Stimulated activated CD4-positive, alpha-beta T cell treated with anti-CD3 and anti-CD28 coated beads, Interleukin-1b, Interleukin-23, amount 100 ng/mL, for 48 hours (primary cell): ENCODE data around the gene B3GAT1.

Source experiments
- DNase-seq: peaks from one replicate; pipeline ENCODE4 v3.0.0-alpha.2; 2020

B3GAT1 gene

DNA sequence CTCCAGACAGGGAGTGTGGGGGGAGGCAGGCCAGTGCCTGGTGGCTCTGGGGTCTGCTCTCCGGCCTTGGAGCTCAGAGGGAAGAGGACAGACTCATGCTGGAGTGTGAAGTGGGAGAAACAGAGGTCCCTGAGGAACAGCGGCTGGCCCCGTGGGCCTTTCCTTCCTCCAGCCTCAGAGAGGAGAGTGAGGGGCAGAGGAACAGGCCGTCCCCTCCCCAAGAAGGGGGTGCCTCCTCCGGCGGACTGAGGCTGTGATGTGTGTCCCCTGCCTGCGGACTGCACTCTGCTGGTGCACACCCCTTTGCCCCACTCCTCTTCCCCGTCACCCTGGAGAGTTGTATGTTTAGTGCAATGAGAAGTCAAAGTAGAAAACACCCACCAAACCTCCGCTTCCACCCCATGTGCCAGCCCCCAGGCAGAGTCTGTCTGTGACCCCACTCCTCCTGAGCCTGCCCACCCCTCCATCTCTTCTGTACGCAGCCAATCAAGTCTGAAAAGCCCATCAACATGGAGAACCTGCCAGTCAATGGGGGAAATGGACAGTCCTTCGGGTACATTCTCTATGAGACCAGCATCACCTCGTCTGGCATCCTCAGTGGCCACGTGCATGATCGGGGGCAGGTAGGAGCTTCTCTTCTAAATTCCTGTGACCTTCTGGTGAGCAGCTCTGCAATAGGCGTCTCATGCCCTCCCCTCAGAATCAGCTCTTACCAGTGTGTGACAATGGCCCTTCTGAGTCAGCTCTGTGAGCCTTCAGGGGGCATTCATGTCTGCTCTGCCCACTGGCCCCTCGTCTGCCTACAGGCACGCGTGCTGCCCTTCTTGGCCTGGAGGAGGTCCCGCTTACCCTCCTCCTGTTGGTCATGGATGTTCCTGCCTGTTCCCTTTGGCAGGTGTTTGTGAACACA, 41.3 kb downstream of the B3GAT1 start:
- DNase-seq, result no peak

DNA sequence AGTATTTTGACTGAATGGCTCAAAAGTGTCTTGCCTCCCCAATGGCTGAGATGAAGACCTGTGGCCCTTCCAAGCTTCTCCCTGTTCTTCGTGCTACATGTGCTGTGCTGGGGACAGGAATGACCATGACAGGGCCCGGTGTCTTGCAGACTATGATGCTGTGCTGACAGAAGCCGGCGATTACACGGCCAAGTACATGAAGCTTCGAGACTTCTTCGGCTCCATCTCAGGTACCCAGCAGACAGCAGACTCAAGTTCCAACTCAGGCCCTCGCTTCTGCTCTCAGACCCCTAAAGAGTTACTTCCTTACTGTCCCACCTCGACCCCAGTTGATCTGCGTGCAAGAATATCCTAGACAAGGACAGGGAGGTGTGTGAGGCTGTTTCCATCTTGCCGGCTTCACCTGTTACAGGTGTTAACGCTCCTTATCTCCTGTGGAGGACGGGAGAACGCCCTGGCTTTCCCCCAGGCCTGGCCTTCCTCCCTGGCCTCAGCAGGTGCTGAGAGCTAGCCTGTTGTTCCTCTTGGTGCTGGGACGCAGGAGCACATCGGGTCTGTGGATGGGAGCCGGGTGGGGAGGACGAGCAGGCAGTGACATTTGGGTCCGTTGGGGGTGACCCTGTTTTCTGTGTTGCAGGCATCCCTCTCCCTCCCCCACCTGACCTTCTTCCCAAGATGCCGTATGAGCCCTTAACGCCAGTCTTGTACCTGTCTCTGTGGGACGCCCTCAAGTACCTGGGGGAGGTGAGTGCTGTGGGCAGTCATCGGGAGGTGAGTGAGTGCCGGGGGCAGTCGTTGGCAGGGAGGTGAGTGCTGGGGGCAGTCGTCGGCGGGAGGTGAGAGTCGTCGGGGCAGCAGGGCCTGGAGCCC, 42.2 kb downstream of the B3GAT1 start:
- DNase-seq, result no peak

DNA sequence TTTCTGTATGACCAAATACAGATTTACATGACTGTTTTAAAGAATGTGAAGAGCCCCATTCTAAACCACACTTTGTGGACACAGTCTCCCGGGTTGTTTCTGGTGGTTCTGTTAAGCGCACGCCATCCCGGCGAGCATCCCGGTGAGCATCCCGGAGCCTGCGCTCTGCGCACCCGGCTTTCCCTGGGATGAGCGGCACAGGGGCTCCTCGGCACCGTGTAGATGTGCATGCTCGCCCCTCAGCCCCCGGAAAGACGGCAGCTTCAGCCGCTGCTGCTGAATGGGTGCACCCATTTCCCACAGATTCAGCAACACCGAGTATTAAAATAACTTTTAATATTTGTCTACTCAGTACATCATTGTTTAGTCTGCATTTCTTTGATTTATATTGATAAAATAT, 44.3 kb downstream of the B3GAT1 start:
- DNase-seq, result no peak

DNA sequence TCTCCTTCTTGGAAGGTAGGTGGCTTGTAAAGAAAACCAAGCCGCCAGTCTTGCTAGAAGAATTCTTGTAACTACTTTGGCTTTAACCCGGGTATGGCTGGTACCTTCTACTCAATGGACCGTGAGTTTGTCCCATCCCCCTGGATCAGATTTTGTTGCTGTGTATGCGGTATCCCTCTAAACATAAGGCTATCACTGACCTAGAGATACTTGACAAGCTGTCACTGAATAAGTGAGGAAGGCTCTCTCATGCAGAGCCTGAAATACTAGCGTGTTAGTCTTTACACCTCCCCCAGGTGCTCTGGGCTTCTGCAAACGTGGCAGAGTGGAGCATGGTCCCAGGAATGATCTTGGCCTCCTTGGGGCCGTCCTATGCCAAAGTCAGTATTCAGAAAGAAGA, 45.8 kb downstream of the B3GAT1 start:
- no peak for DNase-seq

DNA sequence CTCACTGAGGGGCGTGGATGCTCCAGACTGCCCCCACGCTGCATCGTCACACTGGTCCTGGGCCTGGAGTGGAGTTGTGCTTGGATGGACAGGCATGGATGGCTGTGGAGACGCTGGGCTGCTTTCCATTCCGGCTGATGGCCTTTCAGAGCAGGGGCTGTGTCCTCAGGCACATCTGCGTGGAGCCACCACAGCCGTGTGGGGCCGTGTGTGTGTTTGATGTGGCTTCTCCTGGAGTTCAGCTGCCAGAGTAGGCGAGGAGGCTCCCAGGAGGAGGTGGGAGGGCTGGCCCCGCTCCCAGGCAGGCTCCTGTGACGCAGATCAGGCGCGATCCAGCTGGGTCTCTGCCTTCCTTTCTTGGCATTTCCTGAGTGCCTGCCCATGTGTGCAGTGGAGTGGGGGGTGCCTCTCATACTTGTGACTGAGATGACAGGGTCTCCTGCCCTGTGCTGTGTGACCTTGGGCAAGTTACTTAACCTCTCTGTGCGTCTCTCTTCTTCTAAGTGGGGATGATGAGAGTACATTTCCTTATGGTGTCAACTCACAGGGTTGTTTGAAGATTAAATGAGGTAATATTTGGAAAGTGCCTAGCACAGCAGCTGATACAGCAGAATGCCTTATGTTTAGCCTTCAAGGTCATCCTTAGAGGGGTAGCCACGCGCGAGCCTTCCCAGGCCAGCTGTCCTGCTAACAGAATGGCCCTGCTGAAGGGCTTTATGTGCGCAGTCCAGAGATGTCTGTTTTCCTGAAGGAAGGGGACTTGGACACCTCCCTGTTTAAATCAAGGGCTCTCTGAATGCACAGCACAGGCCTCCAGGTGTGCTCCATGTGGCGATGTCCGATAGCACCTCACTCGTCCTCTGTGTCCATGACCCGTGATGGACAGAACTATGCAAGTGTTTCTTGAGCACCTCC, 46.8 kb downstream of the B3GAT1 start:
- DNase-seq, result no peak

DNA sequence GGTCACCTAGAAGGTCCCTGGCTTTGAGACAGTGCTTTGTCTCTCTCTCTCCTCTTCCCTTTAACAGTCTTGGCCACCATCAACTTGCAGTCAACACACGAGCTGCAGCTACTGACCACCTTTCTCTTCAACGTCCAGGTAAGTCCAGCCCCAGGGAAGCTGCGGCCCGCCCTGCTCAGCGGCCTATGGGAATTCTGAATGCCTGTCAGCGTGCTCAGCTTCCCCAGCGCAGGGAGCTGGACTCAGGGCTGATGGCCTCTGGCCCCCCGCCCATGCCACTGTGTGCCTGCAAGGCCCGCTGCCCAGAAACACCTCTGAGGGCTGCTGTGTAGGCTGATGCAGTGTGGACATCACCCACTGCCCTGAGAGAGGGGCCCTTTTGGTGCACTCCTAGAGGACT, 47.8 kb downstream of the B3GAT1 start:
- no peak for DNase-seq

DNA sequence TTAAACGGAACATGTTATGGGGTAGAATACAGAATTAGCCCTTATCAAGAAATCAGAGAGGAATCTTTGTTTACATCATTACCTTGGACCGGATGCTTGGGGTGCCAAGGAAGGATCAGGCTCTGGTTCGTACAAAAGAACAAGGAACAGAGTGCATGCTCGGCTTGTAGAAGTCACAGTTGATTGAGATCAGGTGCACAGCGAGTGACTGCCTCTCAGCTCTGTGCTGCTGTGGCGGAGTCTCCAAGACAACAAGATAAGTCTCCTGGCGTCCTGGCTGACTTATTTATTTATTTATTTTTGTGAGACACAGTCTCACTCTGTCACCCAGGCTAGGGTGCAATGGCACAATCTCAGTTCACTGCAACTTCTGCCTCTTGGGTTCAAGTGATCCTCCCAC, 48.5 kb downstream of the B3GAT1 start:
- no peak for DNase-seq

DNA sequence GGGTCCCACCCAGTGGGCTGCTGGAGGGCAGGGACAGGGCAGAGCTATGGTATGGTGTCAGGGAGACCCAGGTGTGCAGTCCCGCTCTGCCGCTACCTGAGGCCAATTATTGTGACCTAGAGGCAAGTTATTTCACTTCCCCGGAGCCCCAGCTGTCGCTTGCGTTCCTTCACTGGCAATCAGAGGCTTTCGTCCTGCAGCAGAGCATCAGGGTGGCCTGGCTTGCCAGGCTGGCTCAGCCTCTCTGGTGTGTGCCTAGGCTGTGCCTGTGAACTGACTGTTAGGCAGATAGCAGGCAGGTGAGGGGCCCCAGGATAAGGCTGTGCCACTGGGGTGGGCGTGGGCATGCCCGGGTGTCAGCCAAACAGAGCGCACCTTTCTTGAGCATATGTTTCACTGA, 48.9 kb downstream of the B3GAT1 start:
- DNase-seq, result no peak

DNA sequence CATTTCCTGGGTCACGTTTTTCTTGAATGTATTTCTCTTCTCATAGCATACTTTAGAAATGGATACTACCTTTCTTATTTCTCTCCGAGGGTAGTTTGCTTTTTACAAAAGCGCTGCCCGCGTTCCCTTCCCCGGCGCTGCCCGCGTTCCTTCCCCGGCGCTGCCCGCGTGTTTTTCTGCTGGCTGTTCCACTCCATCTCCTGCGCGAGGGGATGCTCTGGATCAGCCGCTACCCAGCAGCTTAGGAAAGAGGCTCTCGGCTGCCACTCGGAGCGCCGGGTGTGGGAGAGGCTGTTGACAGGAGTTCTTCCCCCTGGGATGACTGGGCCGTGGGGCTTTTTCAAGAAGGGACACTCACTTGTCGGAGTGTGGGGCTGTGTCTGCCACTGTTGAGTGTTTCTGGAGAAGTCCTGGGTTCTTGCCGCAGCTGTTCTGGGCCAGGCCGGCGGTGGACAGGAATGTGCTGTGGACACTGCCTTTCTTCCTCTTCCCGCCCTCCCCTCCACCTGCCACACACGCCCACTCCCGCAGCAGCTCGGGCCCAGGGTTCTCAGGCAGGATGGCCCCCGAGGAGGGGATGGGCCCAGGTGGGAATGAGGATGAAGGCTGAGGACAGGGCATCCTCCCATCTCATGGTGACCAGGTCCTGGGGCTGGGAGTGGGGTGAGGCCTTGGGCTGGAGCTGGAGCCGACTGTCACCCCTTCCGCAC, 49.7 kb downstream of the B3GAT1 start:
- DNase-seq, result no peak

DNA sequence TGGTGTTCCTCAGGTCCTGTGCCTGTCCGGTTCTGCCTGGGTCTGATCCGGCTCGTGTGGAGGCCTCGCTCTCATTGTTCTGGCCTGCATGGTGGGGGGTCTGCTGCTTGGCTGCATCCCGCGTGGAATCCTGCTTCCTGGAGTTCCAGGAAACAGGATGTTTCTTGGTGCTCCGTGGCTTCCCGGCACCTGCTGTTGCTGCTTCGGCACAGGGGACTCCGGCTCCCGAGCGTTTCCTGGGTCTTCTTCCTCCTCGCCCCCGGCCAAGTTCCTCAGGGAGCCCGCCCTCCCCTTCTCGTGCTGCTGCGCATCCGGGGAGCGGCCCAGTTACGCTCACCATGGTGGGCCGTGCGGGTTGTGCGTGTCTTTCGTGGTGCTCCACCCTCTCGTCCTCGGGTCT, 50.4 kb downstream of the B3GAT1 start:
- no peak for DNase-seq

DNA sequence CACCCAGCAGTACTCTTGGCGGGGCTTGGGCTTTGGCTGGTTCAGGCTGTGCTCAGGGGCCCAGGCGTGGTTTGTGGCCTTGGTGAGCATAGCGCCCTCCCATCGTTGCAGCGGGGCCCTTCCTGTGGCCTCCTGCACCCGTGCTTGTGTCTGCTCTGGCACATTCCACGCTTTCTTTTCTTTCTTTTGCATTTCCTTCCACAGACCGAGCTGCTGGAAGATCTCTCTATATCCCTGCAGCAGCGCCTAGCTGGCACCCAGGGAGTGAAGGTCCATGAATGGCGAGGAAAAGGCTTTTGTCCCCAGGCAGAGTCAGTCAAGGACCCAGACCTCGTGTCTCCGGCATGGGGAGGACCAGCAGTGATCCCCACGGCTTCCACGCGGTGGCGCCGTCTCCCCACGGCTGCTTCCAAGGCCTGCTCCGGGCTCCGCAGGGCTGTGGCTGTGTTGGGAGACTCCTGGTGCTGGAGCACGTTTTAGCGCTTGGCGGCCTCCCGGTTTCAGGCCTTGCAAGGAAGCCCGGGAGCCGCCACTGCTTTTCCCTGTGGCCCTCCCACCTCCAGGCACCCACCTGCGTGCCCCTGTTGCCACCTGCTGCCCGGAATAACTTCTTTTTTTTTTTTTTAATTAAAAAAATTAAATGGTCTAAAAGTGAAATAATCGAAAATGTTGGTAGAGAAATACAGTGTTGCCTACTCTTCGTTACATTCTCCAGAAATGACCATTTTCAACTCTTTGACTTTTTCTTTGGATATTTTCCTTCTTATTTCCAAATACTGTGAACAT, 51.8 kb downstream of the B3GAT1 start:
- DNase-seq, result peak; percentile 78

DNA sequence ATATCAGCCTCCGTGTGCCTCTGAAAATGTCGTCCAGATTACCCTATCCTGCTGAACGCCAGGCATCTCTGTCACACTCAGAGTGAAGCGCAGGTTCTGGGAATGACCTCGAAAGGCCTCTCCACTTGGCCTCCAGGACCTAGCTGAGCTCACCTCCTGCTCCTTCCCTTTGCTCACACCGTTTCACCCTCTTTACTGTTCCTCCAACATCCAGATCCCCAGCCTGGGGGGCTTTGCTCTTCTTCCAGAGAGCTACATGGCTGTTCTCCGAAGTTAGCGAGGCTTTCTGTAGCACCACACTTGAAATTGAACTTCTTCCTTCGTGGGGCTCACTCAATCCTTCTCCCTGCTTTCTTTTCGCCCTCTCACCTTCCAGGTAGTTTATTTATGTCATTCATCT, 52.4 kb downstream of the B3GAT1 start:
- DNase-seq, result no peak

DNA sequence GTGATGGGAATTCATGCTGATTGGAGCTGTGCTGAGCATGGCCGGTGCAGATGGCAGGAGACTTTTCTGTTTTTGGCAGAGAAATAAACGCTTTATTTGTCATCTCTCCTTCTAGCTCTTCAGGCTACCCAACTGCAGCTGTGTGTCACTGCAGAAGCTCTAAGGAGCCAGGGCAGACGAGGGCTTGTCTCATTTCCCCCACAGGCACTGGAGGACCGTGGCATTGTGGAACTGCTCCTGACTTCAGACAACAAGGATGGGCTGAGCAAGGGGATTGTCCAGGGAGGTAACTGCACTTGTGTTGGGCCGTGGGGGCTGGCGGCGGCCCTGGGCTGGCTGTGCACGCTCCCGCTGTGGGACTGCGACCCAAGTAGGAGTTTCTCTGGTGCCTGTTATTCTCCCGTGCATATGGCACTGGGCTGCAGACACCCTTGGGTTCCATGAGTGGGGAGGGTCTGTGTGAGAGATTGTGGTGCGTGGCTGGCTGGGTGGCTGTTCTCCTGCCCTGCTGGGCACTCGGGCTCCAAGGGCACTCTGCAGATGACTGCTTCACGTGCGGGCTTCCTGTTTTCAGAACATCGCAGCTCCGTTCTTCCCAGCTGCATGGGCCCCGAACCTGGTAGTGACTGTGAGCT, 53.1 kb downstream of the B3GAT1 start:
- no peak for DNase-seq

DNA sequence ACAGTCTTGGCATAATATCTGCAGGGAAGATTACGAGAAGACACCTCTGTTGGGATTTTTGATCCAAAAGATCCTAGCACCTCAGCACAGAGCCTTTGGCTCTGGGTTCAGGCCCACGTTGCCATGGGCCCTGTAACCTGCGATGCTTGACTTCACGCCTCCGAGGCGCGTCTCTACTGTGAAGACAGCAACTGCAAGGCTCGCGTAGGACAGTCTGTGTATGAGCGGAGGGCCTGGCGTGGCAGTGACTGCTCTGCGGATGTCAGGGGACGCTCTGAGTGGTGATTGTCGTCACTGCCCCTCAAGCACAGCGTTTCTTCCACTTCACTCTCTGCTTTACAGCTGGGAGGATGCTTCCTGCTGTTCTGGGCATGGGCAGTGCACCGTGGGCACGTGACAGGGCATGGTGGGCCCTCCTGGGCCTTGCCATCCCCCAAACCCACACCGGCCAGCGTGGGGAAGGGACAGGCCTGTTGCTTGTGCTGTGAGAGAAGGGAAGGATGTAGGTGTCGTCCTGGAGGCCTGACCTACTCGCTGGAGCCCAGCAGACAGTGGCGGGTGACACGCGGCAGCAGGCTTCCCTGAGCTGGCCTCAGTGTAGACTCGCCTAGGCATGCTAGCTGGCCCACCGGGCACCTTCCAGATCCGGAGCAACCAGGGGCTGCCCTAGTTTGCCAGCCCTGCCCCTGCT, 53.7 kb downstream of the B3GAT1 start:
- DNase-seq, result no peak

DNA sequence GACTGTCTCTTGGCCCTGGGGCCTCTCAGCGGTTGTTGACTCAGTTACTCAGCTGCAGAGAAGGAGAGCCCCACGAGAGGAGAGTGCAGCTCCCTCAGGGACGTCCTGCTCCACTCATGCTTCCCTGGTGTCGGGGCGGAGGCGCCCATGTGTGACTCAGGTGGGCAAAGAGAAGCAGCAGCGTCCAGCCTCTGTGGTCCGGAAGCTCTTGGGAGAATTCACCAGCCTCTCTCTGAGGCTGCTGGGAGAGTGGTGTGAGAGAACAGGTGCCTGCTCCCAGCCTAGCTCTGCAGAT, 54.5 kb downstream of the B3GAT1 start:
- no peak for DNase-seq

DNA sequence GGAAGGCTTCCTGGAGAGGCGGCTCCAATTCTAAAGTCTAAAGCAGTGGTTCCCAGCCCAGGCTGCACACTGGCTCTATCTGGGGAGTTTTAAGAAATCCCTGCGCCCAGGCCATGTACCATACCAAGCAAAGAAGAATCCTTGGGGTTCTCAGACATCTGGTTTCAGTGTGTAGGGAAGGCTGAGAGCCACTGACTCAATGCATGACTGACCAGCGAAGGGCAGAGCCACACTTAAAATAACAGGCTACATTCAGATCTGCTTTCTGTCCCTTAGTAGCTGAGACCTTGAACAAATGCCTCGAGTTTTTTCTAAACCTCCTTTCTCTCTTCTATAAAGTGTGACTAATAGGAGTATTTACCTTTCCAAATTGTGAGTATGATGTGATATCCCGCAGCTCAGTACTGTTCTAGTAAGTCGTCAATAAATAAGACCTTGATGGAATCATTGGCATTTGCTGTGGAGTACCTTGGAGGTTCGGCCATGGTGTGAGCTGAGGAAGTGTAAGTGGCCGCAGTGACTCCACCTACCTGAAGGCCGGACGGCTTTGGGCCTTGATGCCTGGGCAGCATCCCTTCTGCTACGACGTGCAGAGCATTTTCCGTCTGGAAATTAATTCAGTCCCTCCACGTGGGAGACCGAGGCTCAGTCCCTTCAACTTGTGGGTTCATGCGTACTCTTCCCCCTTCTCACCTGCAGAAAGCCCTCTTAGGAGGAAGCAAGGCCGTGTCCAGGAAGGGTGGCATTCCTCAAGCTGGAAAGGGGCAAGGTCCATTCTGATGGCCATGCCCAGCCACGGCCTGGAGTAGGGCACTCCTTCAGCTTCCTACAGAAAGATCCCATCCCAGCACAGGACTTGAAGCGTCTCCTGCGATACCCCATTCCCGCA, 55.1 kb downstream of the B3GAT1 start:
- no peak for DNase-seq

DNA sequence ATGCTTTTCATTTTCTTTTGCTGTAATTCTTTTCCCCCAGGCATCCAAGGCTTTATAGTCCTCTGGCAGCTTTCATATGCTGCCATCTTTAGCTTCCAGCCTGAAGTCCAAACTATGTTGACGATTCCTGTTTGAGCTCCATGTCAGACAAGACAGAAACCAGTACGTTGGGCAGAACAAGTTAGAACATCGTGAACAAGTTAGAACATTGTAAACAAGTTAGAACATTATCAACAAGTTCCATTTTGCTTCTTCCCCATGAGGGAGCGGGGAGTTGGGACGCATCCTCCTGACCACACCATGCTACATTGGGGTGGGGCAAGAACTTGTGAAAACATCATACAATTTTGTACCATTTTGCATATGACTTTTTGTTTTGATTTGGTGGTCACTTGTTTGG, 56.4 kb downstream of the B3GAT1 start:
- no peak for DNase-seq

DNA sequence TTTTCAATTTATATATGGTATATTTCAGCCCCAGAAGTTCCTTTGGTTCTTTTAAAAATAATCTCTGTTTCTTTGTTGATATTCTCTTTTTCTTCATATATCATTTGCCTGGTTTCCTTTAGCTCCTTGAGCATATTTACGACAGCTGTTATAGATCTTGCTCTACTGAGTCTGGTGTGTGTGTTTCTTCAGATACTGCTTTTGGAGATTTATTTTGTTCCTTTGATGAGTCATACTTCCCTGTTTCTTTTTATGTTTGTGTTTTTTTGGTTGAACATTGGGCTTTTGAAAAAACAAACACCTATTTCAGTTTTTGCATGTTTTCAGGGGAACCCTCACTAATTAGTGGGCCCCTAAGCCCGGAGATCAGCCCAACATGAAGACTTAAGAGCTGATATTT, 56.9 kb downstream of the B3GAT1 start:
- DNase-seq, result no peak

DNA sequence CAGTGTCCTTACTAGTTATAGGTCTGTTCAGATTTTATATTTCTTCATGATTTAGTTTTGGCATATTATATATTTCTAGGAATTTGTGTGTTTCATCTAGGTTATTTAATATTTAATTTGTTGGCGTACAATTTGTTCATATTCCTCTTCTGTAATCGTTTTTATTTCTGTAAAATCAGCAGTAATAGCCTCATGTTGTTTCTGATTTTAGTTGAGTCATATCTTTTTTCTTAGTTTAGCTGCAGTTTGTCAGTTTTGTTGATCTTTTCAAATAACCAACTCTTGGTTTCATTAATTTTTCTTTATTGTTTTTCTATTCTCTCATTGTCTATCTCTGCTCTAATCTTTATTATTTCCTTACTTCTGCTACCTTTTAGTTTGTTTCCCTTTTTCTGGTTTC, 59.9 kb downstream of the B3GAT1 start:
- no peak for DNase-seq

DNA sequence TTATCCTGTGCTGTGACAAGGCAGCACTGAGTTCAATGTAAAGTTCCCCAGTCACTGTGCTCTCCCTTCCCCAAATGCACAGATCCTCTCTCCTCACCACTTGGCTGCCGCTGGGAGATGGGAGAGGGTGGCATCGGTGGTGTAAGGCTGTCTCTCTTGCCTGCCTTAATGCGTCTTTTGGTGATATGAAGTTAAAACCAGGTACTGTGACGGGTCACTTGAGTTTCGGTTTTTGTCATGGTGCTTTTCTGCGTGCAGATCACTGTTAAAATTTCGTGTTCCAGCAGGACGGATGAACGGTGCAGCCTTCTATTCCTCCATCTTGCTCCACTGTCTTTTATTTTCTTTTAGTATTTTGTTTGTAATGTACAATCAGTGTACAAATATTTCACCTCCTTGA, 61.7 kb downstream of the B3GAT1 start:
- no peak for DNase-seq
